Lower leg skin (tissue), 3 donors: ENCODE data around the gene CLIC4.

Experiments used
- CTCF ChIP-seq, 3 donors: fragments of 450-650 bp; IDR thresholded peaks; one replicate each; pipeline ENCODE4 v1.5.1; 2016; ENCODE audit warnings: antibody characterized with exemption in 3 of 3, mild to moderate bottlenecking in 3 of 3, moderate library complexity in 2 of 3
- POLR2A ChIP-seq, 2 donors: fragments of 450-650 bp; IDR thresholded peaks; one replicate each; pipeline ENCODE4 v1.6.1; 2016 to 2017; ENCODE audit warnings: antibody characterized with exemption in 2 of 2, mild to moderate bottlenecking in 1 of 2, moderate library complexity in 1 of 2

DNA sequence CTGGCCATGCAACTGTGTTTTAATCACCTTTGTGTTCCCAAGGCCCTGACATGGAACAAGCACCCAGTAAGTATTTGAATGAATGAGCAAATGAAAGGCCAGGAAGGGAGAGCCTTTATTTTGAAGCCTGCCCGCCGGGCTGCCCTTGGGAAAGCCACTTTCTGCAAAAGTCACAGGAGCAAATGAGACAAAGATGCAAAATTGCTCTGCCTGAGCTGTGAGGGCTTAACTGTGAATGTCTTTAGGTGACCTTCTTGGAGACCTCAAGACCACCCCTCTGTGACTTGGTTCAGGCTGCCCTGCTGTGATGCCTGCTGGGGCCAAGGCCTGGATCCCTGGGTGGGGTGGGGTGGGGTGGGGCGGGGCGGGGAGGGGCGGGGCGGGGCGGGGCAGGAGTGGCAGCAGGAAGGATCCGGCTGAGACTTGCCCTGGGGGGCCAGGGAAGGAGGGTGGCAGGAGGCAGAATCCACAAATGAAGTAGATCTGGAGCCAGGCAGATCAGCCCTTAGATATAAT lies 130.8 kb downstream of the CLIC4 start:
- no peak for TF ChIP-seq CTCF (IDR thresholded peaks at IDR 0.05)
- no peak for TF ChIP-seq POLR2A (IDR thresholded peaks at IDR 0.05)
